Kidney capillary endothelial cell (primary cell): ENCODE results near the gene TTC27.
"Not testable (repeated sequence)": the region's sequence is repeated elsewhere in the genome, so short reads cannot be mapped to it uniquely, and the experiment has no call there.

ENCODE experiments used
- DNase-seq: peaks from one replicate; pipeline ENCODE4 v3.0.0-alpha.2; 2018; ENCODE audit warnings: low spot score

TTC27 gene

DNA sequence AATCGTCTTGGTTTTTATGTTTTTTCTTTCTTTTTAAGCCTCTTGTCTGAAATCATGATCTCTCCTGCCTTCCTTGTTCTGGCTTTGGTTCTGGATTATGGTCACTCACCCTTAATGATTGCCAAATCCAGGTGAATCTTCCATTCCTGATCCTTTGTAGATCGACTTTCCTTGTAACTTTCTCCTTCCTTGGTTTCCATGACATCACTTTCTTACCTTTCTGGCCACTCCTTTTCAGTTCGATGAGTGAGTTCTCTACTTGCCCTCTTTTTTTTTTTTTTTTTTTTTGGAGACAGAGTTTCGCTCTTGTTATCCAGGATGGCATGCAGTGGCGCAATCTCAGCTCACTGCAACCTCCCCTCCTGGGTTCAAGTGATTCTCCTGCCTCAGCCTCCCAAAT is 179.8 kb downstream of the TTC27 start:
- DNase-seq: no peak

DNA sequence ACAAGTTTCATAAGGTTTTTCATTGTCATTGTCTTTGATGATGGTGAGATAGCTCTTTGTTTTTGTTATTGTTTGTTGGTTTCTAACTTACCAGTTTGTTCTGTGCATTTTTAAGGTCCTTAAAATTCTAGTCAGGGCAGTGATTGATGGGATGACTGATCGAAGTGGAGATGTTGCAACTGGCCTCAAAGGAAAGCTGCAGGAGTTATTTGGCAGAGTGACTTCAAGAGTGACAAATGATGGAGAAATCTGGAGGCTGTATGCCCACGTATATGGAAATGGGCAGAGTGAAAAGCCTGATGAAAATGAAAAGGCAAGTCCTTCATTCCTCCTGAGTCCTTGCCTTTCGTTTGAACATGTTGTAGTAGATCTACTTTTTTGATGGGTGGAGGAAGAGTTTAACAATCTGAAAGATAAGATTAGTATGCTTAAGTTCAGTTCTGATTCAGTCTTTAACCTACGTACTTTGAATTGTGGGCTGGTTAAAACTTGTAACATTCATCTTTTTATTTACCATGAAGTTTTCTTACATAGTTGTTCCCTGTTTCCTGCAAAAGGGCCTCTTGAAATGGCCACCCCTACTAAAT is 183.2 kb downstream of the TTC27 start:
- no peak for DNase-seq

DNA sequence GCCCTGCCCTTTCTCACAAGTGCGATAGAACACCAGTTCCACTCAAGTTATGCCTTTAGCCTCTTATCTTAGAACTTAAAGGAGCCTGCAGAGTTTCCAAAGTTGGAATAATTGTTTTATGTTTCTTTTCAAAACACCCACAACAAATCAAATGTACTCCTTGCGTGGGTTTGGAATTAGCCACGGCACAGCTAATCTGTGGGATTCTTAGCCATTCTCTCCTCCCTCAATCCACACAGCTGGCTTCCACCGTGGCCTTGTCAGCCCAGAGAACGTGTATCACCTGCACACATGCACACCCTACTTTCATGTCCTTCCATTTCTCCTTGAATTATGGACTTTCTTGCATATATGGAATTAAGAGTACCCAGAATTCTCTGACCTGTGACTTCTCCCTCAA is 183.8 kb downstream of the TTC27 start:
- no peak for DNase-seq

GRCh38 chr2:32812316-32812715 is 184.5 kb downstream of the TTC27 start:
- no peak for DNase-seq

GRCh38 chr2:32820088-32820487 is 192.2 kb downstream of the TTC27 start:
- DNase-seq: no peak

DNA sequence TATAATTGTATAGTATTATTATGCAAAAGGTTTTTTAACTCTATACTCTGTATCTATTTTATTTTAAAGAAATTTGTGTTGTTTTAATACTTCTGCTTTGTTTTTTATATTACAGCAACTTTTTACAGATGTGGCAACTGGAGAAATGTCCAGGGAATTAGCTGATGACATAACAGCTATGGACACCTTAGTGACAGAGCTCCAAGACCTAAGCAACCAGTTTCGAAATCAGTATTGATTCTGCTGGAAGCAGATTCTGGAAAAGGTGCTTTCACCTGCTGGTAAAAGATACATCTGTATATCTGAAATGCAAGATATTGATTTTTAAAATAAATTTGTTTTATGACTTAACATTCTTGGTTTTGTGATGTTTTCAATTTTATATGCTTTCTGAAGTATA is 192.9 kb downstream of the TTC27 start:
- DNase-seq: no peak

DNA sequence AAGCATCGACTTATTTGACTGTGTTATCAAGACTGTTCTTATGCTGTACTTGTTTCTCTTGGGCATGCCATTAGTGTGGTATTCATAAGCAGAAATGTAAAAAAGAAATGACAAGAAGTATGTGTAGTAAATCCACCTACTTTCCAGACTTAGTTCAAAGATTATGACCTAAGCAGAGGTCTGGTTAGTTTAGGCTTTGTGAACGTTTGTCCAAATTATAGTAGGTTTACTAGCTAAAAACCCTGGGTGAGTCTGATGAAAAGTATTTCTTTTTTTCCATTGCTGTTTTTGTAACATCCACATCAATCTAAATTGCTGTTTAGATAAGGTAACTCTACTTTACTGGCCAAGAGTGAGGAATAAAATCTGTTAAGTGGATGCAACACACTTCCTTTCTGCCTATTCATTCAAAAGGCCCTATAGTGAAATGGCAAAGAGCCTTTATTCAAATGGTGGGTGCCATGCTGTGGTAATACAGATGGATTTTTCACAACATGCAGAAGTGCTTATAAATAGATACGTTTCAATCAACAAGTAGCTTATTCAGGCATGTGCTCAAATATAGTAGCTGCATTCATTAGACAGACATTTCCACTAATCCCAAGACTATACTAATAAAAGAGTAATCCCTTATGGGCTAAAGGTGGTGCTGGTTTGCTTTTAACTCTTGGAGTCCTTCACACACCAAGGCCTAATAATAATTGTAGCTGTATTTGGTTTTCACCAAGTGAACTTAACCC is 196.4 kb downstream of the TTC27 start:
- no peak for DNase-seq

DNA sequence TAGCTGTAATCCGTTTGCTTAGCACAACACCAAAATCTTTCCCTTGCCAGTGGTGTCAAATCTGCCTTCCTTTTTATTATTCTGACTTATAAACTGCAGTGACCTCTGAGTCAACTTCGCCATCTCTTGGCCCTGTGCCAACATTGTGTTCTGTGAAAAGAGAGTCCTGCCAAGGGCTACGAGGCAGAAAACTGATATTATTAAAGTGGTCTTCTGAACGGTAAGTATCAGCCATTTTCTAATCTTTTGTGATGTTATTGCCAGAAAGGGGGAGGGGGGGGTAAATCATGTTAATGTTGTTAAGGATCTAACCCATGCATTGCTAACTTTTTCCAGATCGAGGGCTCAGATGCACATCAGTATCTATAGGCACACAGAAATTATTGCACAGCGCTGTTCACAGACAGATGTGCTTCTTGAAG is 197.5 kb downstream of the TTC27 start:
- DNase-seq: peak; percentile 81

GRCh38 chr2:32830196-32830595 is 202.3 kb downstream of the TTC27 start:
- DNase-seq: no peak

DNA sequence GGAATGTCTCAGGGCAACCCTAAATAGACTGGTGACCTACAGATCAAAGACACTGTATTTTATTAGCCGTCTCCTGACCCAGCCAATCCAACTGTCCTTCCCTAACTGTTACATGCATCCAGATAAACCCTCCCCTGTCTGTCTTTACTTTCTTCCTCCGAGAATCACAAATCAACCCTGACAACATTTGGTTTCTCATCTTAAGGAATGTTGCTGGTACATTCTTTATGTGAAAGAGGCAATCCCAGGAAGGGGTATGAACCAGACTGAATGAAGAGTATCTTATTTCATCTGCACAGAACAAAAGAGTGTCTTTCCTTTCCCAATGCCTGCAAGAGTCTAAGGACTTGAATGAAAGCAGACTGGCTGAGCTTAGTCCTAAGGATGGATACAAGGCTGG is 205.0 kb downstream of the TTC27 start:
- DNase-seq: no peak

DNA sequence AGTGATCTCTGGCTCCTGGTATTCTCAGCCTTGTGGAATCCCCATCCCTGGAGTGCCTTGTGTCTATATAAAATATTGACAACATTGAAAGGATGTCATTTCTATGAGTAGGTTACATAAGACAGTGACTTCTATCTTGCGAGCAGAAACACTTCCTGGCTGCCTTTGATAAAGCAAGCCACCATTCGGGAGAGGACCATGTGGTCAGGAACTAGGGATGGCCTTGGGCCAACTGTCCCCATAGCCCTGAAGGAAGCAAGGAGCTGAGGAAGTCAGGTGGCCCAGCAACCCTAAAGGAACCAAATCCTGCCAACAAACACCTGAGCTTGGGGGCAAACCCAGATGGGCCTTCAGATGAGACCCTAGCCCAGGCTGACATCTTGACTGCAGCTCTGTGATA is 205.9 kb downstream of the TTC27 start:
- no peak for DNase-seq

- DNase-seq: no peak
Measured at GRCh38 chr2:32835148-32835547, 207.3 kb downstream of the TTC27 start.

GRCh38 chr2:32836933-32837332 is 209.1 kb downstream of the TTC27 start:
- DNase-seq: no peak

DNA sequence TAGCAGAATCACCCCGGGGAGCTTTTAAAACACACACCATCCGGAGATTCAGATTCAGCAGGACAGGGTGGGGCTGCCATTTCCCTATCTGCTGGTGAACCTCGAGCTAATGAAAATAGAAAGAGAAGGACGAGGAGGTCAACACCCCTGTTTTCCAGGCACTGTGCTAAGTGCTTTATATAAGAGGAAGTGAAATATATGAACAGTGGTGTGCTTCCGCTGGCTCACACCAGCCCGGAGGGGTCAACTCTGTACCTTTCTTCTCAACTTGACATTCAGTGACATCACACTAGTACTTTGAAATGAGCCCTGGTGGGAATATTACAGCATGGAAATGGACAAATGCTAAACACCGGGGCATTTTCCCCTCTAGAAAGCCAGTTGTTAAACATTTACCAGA is 210.6 kb downstream of the TTC27 start:
- peak; percentile 33 for DNase-seq

DNA sequence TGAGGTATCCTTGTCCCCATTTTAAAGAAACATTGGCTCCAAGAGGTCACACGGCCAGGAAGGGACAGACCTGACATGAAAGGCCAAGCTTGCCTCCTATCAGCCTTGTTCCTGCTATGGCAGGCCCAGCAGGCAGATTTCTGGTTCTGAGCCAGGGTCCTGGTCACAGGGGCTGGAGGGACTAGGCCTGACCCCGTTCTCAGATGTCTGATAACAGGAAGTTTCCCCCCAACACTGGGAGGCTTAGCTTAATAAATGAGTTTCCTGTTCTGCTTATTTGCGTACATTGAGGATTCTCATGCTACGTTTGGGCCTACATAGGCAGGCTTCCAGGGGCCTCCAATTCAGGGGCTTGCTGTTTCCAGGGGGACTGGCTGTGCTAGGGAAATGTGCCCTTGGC is 211.1 kb downstream of the TTC27 start:
- DNase-seq: no peak

- no peak for DNase-seq
Measured at GRCh38 chr2:32841931-32842898, 214.4 kb downstream of the TTC27 start.

GRCh38 chr2:32843699-32844098 is 215.8 kb downstream of the TTC27 start:
- DNase-seq: no peak

- no peak for DNase-seq
Measured at GRCh38 chr2:32844253-32844652, 216.4 kb downstream of the TTC27 start.

DNA sequence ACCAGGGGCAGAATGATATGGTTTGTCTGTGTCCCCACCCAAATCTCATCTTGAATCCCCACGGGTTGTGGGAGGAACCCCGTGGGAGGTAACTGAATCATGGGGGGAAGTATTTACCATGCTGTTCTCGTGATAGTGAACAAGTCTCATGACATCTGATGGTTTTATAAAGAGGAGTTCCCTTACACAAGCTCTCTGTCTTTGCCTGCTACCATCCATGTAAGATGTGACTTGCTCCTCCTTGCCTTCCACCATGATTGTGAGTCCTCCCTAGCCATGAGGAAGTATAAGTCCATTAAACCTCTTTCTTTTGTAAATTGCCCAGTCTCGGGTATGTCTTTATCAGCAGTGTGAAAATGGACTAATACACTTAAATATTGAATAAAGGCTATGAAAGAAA is 218.4 kb downstream of the TTC27 start:
- DNase-seq: not testable (repeated sequence)

DNA sequence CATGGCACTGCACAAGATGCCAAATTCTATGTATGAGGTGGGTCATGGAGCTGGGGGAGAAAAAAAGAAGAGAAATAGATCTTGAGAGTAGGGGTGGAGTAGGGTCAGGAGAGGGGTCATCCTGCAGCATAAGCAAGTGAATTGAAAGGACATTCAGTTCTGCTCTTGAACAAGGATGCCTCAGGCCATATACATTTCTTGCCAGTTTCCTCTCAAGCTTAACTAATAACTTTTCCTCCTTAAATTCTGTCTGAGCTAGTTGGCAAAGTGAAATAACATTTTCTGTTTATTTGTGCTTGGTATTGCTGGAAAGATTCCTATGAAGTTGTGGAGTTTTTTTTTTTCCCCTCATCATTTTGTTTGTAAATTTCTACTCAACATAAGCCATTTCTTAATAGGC is 219.9 kb downstream of the TTC27 start:
- no peak for DNase-seq

DNA sequence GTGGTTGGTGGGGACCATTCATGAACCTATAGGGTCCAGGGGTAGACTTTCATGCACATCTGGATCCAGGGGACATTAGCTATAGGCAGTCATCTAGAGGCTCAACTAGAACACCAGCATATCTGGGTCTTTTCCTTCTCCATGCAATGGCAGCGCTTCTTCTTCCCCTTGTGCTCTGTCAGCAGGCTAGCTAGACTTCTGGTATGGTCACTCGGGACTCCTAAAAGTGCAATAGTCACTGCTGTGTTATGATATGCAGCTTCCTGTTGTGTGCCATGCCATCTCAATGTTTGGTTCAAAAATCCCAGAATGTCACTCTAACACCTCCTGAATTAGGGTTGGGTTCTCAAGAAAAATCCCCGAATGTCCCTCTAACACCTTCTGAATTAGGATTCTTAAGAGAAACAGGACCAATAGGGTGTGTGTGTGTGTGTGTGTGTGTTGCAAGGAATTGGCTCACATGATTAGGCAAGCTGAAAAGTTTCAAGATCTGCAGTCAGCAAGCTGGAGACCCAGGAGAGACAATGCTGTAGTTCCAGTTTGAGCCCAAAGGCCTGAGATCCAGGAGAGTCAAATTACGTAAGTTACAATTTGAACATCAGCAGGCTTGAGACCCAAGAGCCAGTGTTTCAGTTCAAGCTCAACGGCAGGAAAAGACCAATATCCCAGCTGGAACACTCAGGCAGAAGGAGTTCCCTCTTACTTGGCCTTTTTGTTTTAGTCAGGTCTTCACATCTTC is 221.8 kb downstream of the TTC27 start:
- DNase-seq: no peak

- no peak for DNase-seq
Measured at GRCh38 chr2:32851777-32852439, 224.1 kb downstream of the TTC27 start.
